RWPE2 (cell line): ENCODE results near the gene CFAP410.

Experiments
- ATAC-seq: fragments of 200-7000 bp; cut with Tn5 transposase; 3 replicates; pipeline ENCODE4 v1.9.1; 2021; ENCODE audit warnings: low read depth
- DNase-seq: peaks from one replicate; pipeline ENCODE4 v3.0.0-alpha.2; 2020; ENCODE audit warnings: low spot score
- H3K27ac ChIP-seq: fragments of 450-650 bp; 2 replicates; pipeline ENCODE4 v1.5.1; 2017; ENCODE audit warnings: mild to moderate bottlenecking; ENCODE audit not compliant: poor library complexity, severe bottlenecking
- H3K27me3 ChIP-seq: fragments of 250-450 bp; sonication (Bioruptor Pico); 2 replicates; pipeline ENCODE4 v1.5.1; 2021; ENCODE audit warnings: mild to moderate bottlenecking, moderate library complexity; ENCODE audit not compliant: insufficient read depth, poor library complexity, severe bottlenecking
- H3K36me3 ChIP-seq: fragments of 250-450 bp; sonication (Bioruptor Pico); 2 replicates; pipeline ENCODE4 v1.5.1; 2020; ENCODE audit warnings: low read depth, mild to moderate bottlenecking, moderate library complexity
- H3K4me1 ChIP-seq: fragments of 250-450 bp; sonication (Bioruptor Pico); 2 replicates; pipeline ENCODE4 v1.5.1; 2021; ENCODE audit warnings: mild to moderate bottlenecking, moderate library complexity; ENCODE audit not compliant: insufficient read depth, poor library complexity, severe bottlenecking
- H3K4me3 ChIP-seq: fragments of 250-450 bp; sonication (Bioruptor Pico); 2 replicates; pipeline ENCODE4 v1.5.1; 2021; ENCODE audit warnings: mild to moderate bottlenecking, moderate library complexity; ENCODE audit not compliant: severe bottlenecking
- H3K9me3 ChIP-seq: fragments of 250-450 bp; sonication (Bioruptor Pico); 2 replicates; pipeline ENCODE4 v1.5.1; 2021; ENCODE audit warnings: mild to moderate bottlenecking, moderate library complexity; ENCODE audit not compliant: severe bottlenecking
- TF ChIP-seq, protein P1 (sequence below): fragments of 450-650 bp; IDR thresholded peaks from one replicate; pipeline ENCODE4 v1.5.1; 2017; ENCODE audit warnings: mild to moderate bottlenecking, moderate library complexity; ENCODE audit not compliant: poor library complexity, severe bottlenecking

Gene CFAP410

DNA sequence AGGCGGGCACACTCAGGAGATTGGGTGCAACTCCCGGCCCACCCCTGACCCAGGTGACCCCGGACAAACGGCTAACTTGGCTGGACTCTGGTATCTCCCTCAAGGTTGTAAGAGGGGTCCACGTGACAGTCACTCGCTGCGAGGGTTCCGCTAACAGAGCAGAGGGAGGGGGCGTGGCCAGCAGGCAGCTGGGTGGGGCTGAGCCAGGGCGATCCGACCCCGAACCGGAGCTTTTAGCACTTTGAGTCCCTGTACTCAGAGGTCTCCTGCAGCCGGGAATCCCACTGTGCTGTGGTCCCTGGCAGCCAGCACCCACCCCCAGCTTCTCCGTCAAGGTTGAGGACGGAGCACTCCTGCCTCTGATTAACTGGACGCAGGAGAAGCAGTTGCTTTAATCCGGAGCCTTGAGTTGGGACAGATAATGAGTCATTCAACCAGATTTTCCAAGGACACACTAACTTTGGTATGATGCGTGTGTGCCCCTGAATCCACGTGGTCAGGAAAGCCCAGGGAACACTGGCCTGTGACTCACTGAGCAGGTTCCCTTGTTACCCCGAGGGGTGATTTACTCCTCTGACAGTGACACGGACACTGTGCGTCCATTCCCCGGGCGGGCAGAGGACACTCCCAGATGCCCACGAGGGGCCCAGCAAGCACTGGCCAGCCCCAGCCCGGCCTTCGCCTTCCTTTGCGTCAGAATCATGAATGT is 31.0 kb upstream of the CFAP410 start:
- Histone ChIP-seq H3K27me3 (peaks cover 12% of the 10 kb centered on the region), H3K4me1 (no peaks in the 10 kb centered on the region), H3K27ac (no peak overlapping the region), H3K4me3 (no peak overlapping the region), H3K36me3 (no peaks in the 10 kb centered on the region), H3K9me3 (no peaks in the 10 kb centered on the region)
- TF ChIP-seq, protein P1, sequence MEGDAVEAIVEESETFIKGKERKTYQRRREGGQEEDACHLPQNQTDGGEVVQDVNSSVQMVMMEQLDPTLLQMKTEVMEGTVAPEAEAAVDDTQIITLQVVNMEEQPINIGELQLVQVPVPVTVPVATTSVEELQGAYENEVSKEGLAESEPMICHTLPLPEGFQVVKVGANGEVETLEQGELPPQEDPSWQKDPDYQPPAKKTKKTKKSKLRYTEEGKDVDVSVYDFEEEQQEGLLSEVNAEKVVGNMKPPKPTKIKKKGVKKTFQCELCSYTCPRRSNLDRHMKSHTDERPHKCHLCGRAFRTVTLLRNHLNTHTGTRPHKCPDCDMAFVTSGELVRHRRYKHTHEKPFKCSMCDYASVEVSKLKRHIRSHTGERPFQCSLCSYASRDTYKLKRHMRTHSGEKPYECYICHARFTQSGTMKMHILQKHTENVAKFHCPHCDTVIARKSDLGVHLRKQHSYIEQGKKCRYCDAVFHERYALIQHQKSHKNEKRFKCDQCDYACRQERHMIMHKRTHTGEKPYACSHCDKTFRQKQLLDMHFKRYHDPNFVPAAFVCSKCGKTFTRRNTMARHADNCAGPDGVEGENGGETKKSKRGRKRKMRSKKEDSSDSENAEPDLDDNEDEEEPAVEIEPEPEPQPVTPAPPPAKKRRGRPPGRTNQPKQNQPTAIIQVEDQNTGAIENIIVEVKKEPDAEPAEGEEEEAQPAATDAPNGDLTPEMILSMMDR: no peak
- peak; percentile 61 for DNase-seq
- ATAC-seq: peak; percentile 79

- no peak overlapping the region for H3K27ac ChIP-seq
- no peaks in the 10 kb centered on the region for H3K9me3 ChIP-seq
- H3K4me3 ChIP-seq: no peak overlapping the region
- H3K36me3 ChIP-seq: no peaks in the 10 kb centered on the region
- ATAC-seq (no peak; the same call in 2 of the 3 replicates), DNase-seq (peak; percentile 53)
- no peaks in the 10 kb centered on the region for H3K4me1 ChIP-seq
- peaks cover 12% of the 10 kb centered on the region for H3K27me3 ChIP-seq
- TF ChIP-seq, protein P1: no peak
These were observed 29.7 kb upstream of the CFAP410 start for GRCh38 chr21:44368711-44369446.

GRCh38 chr21:44366586-44367211 is 27.5 kb upstream of the CFAP410 start:
- ATAC-seq (no peak), DNase-seq (peak; percentile 60)
- no peak overlapping the region for H3K27ac ChIP-seq
- TF ChIP-seq, protein P1: no peak
- H3K4me3 ChIP-seq: no peak overlapping the region
- no peaks in the 10 kb centered on the region for H3K4me1 ChIP-seq
- H3K9me3 ChIP-seq: no peaks in the 10 kb centered on the region
- peaks cover 14% of the 10 kb centered on the region for H3K27me3 ChIP-seq
- no peaks in the 10 kb centered on the region for H3K36me3 ChIP-seq

DNA sequence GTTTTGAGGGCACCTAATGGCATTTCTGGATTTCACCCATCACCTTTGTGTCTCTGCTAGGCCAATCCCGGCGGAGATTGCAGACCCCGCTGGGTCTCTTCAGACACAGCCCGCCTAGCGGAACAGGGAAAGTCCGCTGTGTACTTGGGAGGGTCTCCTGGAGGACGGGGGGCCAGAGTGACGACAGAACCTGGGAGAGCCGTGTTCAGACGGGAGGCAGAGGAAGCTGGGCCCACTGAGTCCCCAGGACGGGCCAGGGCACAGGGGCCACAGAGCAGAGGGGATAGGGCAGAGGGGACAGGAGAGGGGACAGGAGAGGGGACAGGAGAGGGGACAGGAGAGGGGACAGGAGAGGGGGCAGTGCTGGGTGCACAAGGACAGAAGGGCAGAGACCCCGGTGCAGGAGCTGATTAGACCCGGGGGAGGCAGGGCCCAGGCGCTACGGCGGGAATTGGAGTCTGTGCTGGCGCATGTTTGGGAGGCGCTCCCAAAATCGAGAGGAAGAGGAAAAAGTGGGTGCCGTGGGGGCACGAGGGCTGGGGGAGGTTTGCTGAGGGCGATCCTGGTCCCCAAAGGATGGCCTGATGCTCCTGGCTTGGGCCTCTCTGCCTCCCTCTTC is 26.9 kb upstream of the CFAP410 start:
- Histone ChIP-seq H3K36me3 (no peaks in the 10 kb centered on the region), H3K27me3 (peaks cover 14% of the 10 kb centered on the region), H3K27ac (no peak overlapping the region), H3K9me3 (no peaks in the 10 kb centered on the region), H3K4me1 (no peaks in the 10 kb centered on the region), H3K4me3 (no peak overlapping the region)
- TF ChIP-seq, protein P1: no peak
- peak; percentile 42 for DNase-seq
- no peak for ATAC-seq
